ENCODE data around the gene CXorf58.

- TF ChIP-seq SIN3A (IDR thresholded peaks at IDR 0.05; ENCODE audit: borderline replicate concordance, low read depth, low read length), result no peak
- TF ChIP-seq CTCF (IDR thresholded peaks at IDR 0.05), result no peak
- no peak for TF ChIP-seq RCOR1 (IDR thresholded peaks at IDR 0.05; ENCODE audit: low read length)
- no peak for TF ChIP-seq GABPA (IDR thresholded peaks at IDR 0.05; ENCODE audit: low read depth)
These were observed 70.7 kb downstream of the CXorf58 start for GRCh38 chrX:23978491-23978890.
